Heart left ventricle (tissue), 16 donors: ENCODE data around the gene KISS1. TPM values are rescaled to one million over a fixed set of nuclear protein-coding genes. Genes with fewer than 3 reads are reported as not detected.
A peak's percentile ranks its signal among the peaks of the same experiment; 100 is the strongest.

ENCODE experiments used
- ATAC-seq, 4 donors: fragments of 200-7000 bp; cut with Tn5 transposase; one replicate each; pipeline ENCODE4 v1.9.1; 2020 to 2022; ENCODE audit warnings: moderate library complexity in 4 of 4, mild to moderate bottlenecking in 3 of 4, moderate number of reproducible peaks in 1 of 4
- DNase-seq, 5 donors: peaks; one replicate each; pipeline ENCODE4 v3.0.0-alpha.2; 2020
- H3K27ac ChIP-seq, 12 donors: fragments of 200-600 bp; sonication (generic) in 4 of 12; one replicate each; pipeline versions ENCODE4 v1.5.0 to v1.8.0; 2016 to 2022; ENCODE audit warnings: mild to moderate bottlenecking in 2 of 12
- H3K27me3 ChIP-seq, 9 donors: fragments of 200-600 bp; sonication (generic) in 2 of 9; one replicate each; pipeline versions ENCODE4 v1.5.1 to v1.8.0; 2016 to 2022; ENCODE audit warnings: mild to moderate bottlenecking in 3 of 9
- H3K36me3 ChIP-seq, 9 donors: fragments of 200-600 bp; sonication (generic) in 2 of 9; one replicate each; pipeline versions ENCODE4 v1.5.0 to v1.8.0; 2018 to 2022; ENCODE audit warnings: mild to moderate bottlenecking in 2 of 9
- H3K4me1 ChIP-seq, 12 donors: fragments of 200-600 bp; sonication (generic) in 4 of 12; one replicate each; pipeline versions ENCODE4 v1.5.0 to v1.8.0; 2016 to 2022; ENCODE audit warnings: mild to moderate bottlenecking in 3 of 12
- H3K4me3 ChIP-seq, 12 donors: fragments of 200-600 bp; sonication (generic) in 4 of 12; one replicate each; pipeline versions ENCODE4 v1.5.0 to v1.8.0; 2017 to 2022; ENCODE audit warnings: mild to moderate bottlenecking in 9 of 12, moderate library complexity in 4 of 12
- H3K9me3 ChIP-seq, 12 donors: fragments of 200-600 bp; sonication (generic) in 4 of 12; one replicate each; pipeline versions ENCODE4 v1.5.0 to v1.8.0; 2016 to 2022; ENCODE audit warnings: mild to moderate bottlenecking in 1 of 12
- POLR2A ChIP-seq, 2 donors: fragments of 450-650 bp; IDR thresholded peaks; one replicate each; pipeline ENCODE4 v1.6.1; 2017; ENCODE audit warnings: antibody characterized with exemption in 2 of 2, mild to moderate bottlenecking in 2 of 2, moderate library complexity in 2 of 2
- WGBS, 4 donors: extraction: QIAGEN DNeasy Blood & Tissue Kit in 2 of 4; methylation state at CpG; one replicate each; pipeline versions ENCODE4 v1.1.5 to v1.1.7; 2013 to 2018; 5-methylcytosine and 5-hydroxymethylcytosine counted together
- intact Hi-C, 10 donors: fragments of 100-400 bp; cut with DNase I; formaldehyde crosslinking; loops; one replicate each; pipeline versions ENCODE4 v1.11.1 to v1.14.2; 2022
- polyA plus RNA-seq, 2 donors: library from polyadenylated mRNA; stranded (reverse); fragments of 200-250 nt; gene quantifications; one replicate each; pipeline ENCODE4 v1.2.3, GENCODE V29; 2013
- total RNA-seq, 9 donors: library from RNA; depleted of rRNA in 2 of 9; stranded (reverse); fragments of >200 nt in 2 of 9; fragmentation: NEBNext Ultra II Directional in 3 of 9; extraction: Animal tissue kit (Norgen Biotek cat#: 25700) in 3 of 9; gene quantifications; one replicate each; pipeline versions ENCODE4 v1.1.0 to v1.2.4, GENCODE V29; 2016 to 2023
- TF ChIP-seq, protein P1 (sequence below), 12 donors: fragments of 200-600 bp; sonication (generic) in 4 of 12; IDR thresholded peaks; one replicate each; pipeline versions ENCODE4 v1.5.0 to v1.8.0; 2018 to 2022; ENCODE audit warnings: antibody characterized with exemption in 12 of 12, mild to moderate bottlenecking in 5 of 12
- donor health status: ischemic (EF 13 %, LVEDD 7.1; RV severe dilation, severe dysfunction).
- donor health status: healthy with polysubstance abuse.
- donor health status: DM: no; HTN: yes; CAD: no.
- donor health status: DM: no; HTN: no; CAD: no.
- donor health status: ischemic (EF 25% LVEDD 6.9; RV normal size, moderate dysfunction).
- donor health status: ischemic (EF 25% LVEDD 5.7; RV mildly dilated, moderate dysfunction).
- donor health status: healthy.
- donor health status: DM: yes; HTN: yes; CAD: no.
- donor health status: ischemic (EF 35%, LVEDD 5.7; RV mildly dilated, moderate dysfunction).
- donor health status: nonischemic (EF 11% LVEDD 7.7; RV severe dilation, severe dysfunction).
- donor health status: DM: yes; HTN: yes; CAD: no.
- donor health status: PGD.
- donor health status: ischemic (EF 29% LVEDD 5.4; RV normal size, mild dysfunction).
- donor health status: nonischemic (EF 23%, LVEDD 6.1; RV moderate dilation, normal function).

Gene KISS1
- total and polyA plus RNA-seq, 11 donors, result not detected

DNA sequence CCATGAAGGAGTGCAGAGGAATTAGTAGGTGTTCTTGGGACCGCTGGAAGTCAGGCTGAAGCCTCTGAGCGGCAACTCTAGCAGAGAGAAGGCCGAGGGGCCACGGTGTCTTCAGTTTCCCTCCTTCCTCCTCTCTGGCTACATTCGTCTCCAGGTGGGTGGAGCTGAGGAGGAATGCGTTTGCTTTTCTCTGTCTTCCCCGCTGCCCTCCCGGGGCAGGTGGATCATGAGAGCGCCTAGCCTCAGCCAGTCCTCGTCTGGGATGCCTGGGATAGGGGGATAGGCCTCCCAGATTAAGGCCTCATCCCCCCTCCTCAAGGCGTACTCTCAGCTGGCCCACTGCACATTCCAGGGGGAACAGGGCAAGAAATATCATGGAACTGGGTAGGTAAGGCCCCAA is 25.0 kb upstream of the KISS1 start:
- WGBS, 4 donors, result 86 to 93% (median 89%) methylated on average over 11 of the region's 11 CpGs
- no peak overlapping the region for H3K4me3 ChIP-seq
- peaks cover 0 to 46% (median 17%) of the 10 kb centered on the region in 9 donors for H3K36me3 ChIP-seq

DNA sequence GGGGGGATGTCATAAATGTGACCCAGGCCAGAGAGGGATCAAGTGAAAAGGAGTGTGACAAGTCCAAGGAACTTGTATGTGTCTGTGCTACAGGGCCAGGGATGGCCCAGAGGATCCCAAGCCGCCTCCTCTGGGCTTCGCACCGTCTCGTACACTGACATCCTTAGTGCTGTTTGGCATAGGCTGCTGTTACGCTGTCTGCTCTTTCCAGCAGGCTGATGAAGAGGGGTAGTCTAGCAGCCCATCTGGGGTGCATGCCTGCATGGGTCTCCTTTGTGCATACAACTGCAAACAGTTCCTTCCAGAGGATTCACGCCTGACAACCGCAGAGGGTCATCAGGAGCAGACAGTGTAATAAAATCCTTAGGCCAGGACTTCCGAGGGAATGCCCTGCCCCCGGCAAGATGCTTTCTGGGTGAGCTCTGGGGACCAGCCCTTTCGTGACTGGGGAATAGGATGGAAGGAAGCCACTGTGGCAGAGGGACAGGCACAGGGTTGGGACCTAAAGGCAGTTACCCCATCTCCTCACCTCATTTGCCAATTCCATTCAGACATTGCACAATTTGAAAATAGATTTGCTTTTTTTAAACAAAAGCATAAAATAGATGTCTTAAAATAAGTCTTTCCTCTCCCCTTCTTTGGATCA is 23.8 kb upstream of the KISS1 start:
- TF ChIP-seq, protein P1, sequence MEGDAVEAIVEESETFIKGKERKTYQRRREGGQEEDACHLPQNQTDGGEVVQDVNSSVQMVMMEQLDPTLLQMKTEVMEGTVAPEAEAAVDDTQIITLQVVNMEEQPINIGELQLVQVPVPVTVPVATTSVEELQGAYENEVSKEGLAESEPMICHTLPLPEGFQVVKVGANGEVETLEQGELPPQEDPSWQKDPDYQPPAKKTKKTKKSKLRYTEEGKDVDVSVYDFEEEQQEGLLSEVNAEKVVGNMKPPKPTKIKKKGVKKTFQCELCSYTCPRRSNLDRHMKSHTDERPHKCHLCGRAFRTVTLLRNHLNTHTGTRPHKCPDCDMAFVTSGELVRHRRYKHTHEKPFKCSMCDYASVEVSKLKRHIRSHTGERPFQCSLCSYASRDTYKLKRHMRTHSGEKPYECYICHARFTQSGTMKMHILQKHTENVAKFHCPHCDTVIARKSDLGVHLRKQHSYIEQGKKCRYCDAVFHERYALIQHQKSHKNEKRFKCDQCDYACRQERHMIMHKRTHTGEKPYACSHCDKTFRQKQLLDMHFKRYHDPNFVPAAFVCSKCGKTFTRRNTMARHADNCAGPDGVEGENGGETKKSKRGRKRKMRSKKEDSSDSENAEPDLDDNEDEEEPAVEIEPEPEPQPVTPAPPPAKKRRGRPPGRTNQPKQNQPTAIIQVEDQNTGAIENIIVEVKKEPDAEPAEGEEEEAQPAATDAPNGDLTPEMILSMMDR (IDR thresholded peaks at IDR 0.05), result no peak
- no peak for TF ChIP-seq POLR2A (IDR thresholded peaks at IDR 0.05)
- Histone ChIP-seq H3K27ac (no peak overlapping the region), H3K9me3 (no peaks in the 10 kb centered on the region), H3K4me3 (no peak overlapping the region), H3K36me3 (peaks cover 0 to 34% (median 6%) of the 10 kb centered on the region in 9 donors), H3K27me3 (no peaks in the 10 kb centered on the region), H3K4me1 (peaks cover 0 to 8% (median 0%) of the 10 kb centered on the region in 12 donors)
- DNase-seq (no peak), ATAC-seq (peak in 1 of 4 donors; percentile 13)
- intact Hi-C loops, result no loop called here
- whole genome bisulfite sequencing, 4 donors, result 76 to 91% (median 85%) methylated on average over 7 to 10 of the region's 10 CpGs

More for the DNA sequence above, 25.0 kb upstream of the KISS1 start:
- Histone ChIP-seq H3K9me3 (no peaks in the 10 kb centered on the region), H3K4me1 (peaks cover 0 to 8% (median 0%) of the 10 kb centered on the region in 12 donors), H3K27me3 (no peaks in the 10 kb centered on the region), H3K27ac (no peak overlapping the region)
- intact Hi-C loops, result no loop called here
- no peak for TF ChIP-seq POLR2A (IDR thresholded peaks at IDR 0.05)
- TF ChIP-seq, protein P1 (IDR thresholded peaks at IDR 0.05), result no peak
- ATAC-seq (no peak), DNase-seq (no peak)

DNA sequence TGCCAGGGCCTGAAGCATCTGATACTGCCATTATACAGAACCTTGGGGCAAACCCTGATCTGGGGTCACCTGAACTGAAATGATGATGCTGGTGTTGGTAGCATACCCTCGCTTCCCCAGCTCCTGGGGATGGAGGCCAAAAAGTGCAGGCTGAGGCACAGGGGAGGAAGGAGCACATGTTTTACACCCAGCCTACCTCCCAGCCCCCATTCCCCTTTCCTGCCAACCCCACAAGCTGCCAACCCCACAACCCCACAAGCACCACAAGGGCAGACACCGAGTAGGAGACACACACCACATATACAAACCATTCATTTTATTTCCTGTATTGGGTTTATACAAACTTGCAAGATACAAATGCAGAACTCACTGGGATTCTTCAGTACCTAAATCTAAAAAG is 22.3 kb upstream of the KISS1 start:
- intact Hi-C loops, result no loop called here
- H3K4me1 ChIP-seq, result peaks cover 0 to 17% (median 8%) of the 10 kb centered on the region in 12 donors
- H3K36me3 ChIP-seq, result peaks cover 0 to 23% (median 6%) of the 10 kb centered on the region in 9 donors
- no peaks in the 10 kb centered on the region for H3K9me3 ChIP-seq
- 50 to 64% (median 58%) methylated on average over 1 to 2 of the region's 2 CpGs for WGBS, 4 donors
- peaks cover 0 to 2% (median 0%) of the 10 kb centered on the region in 9 donors for H3K27me3 ChIP-seq
- no peak for DNase-seq
- no peak overlapping the region for H3K4me3 ChIP-seq
- no peak overlapping the region for H3K27ac ChIP-seq
- ATAC-seq, result no peak
- no peak for TF ChIP-seq POLR2A (IDR thresholded peaks at IDR 0.05)
- TF ChIP-seq, protein P1 (IDR thresholded peaks at IDR 0.05), result no peak

DNA sequence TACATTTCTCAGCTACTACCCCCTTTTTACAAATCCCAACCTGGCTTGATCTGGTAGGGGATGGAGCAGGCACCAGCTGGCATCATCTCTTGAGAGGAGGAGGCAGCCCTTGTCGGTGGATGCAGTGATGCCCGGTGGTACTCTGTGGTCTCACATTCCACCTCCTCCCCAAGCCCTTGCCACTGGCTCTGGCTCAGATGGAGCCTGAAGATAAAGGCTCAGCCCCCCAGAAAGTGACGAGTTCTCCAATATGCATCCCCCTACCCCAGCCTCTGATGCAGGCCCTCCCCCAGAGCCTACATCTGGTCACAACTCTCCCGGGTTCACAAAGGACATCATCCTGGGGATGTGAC is 21.3 kb upstream of the KISS1 start:
- intact Hi-C loops, result no loop called here
- WGBS, 4 donors, result 57 to 67% (median 60%) methylated on average over 4 of the region's 4 CpGs

More for the DNA sequence above, 21.3 kb upstream of the KISS1 start:
- DNase-seq (no peak), ATAC-seq (no peak)
- Histone ChIP-seq H3K27ac (no peak overlapping the region), H3K36me3 (peaks cover 0 to 19% (median 6%) of the 10 kb centered on the region in 9 donors), H3K4me3 (no peak overlapping the region), H3K9me3 (no peaks in the 10 kb centered on the region), H3K4me1 (peaks cover 0 to 13% (median 8%) of the 10 kb centered on the region in 12 donors), H3K27me3 (peaks cover 0 to 8% (median 0%) of the 10 kb centered on the region in 9 donors)
- TF ChIP-seq POLR2A (IDR thresholded peaks at IDR 0.05), result no peak
- TF ChIP-seq, protein P1 (IDR thresholded peaks at IDR 0.05), result no peak
